Prostate gland (tissue), 2 donors: ENCODE results near the gene DERL3. TPM values are rescaled to one million over a fixed set of nuclear protein-coding genes. Genes with fewer than 3 reads are reported as not detected.

Experiments used
- DNase-seq: peaks from one replicate; pipeline ENCODE4 v3.0.0-alpha.2; 2019; ENCODE audit warnings: low spot score
- H3K27ac ChIP-seq, 2 donors: fragments of 200-600 bp; sonication (generic); 2 replicates each; pipeline ENCODE4 v1.5.1; 2017 to 2019
- H3K27me3 ChIP-seq: fragments of 200-600 bp; sonication (generic); replicated peaks from 2 replicates; pipeline ENCODE4 v1.5.1; 2019; ENCODE audit not compliant: insufficient read depth
- H3K36me3 ChIP-seq, 2 donors: fragments of 200-600 bp; sonication (generic); 1 replicate in 1 of 2; 2 replicates in 1 of 2; pipeline versions ENCODE4 v1.5.1 to v1.8.1; 2017 to 2019
- H3K4me1 ChIP-seq: fragments of 200-600 bp; sonication (generic); replicated peaks from 2 replicates; pipeline ENCODE4 v1.5.1; 2019
- H3K4me3 ChIP-seq, 2 donors: fragments of 200-600 bp; sonication (generic); 2 replicates each; pipeline ENCODE4 v1.5.1; 2017 to 2019
- H3K9me3 ChIP-seq: fragments of 200-600 bp; sonication (generic); 2 replicates; pipeline ENCODE4 v1.5.1; 2017
- CTCF ChIP-seq, 4 experiments: fragments of 200-600 bp in 2 of 4; fragments of 450-650 bp in 2 of 4; sonication (generic) in 2 of 4; IDR thresholded peaks; 1 replicate in 3 of 4; 2 replicates in 1 of 4; pipeline ENCODE4 v1.5.1; 2016 to 2019; ENCODE audit warnings: antibody characterized with exemption in 4 of 4, mild to moderate bottlenecking in 2 of 4, moderate library complexity in 2 of 4
- POLR2A ChIP-seq: fragments of 450-650 bp; IDR thresholded peaks from one replicate; pipeline ENCODE4 v1.6.1; 2016; ENCODE audit warnings: antibody characterized with exemption, mild to moderate bottlenecking
- POLR2AphosphoS5 ChIP-seq: sonication (generic); formaldehyde crosslinking; IDR thresholded peaks from one replicate; pipeline ENCODE4 v1.6.1; 2017; ENCODE audit warnings: antibody characterized with exemption
- WGBS: methylation state at CpG from one replicate; pipeline ENCODE4 v1.1.5; 2018; 5-methylcytosine and 5-hydroxymethylcytosine counted together
- intact Hi-C: fragments of 100-400 bp; cut with DNase I; formaldehyde crosslinking; loops from one replicate; pipeline ENCODE4 v1.14.2; 2022
- total RNA-seq, 2 donors: library from RNA; depleted of rRNA; stranded (reverse); fragments of >200 nt; gene quantifications; one replicate each; pipeline ENCODE4 v1.1.0, GENCODE V29; 2016

The DERL3 gene
- total RNA-seq, 2 donors from 2014 or later: 6.9 TPM; not detected in 1

GRCh38 chr22:23829845-23830372 is 8.9 kb downstream of the DERL3 start:
- no peak for DNase-seq
- no peaks in the 10 kb centered on the region for H3K27me3 ChIP-seq
- WGBS: 87% methylated on average over 7 of the region's 7 CpGs
- intact Hi-C loops: loop anchor here (10.0 kb wide), 1 partner anchor 395 kb away; no protein-coding TSS in a partner anchor
- no peaks in the 10 kb centered on the region for H3K9me3 ChIP-seq
- no peak for TF ChIP-seq POLR2A
- no peak for TF ChIP-seq CTCF (IDR thresholded peaks at IDR 0.05)
- no peak for TF ChIP-seq POLR2AphosphoS5
- no peak overlapping the region for H3K27ac ChIP-seq
- no peaks in the 10 kb centered on the region for H3K36me3 ChIP-seq
- H3K4me1 ChIP-seq: no peaks in the 10 kb centered on the region
- no peak overlapping the region for H3K4me3 ChIP-seq

GRCh38 chr22:23828800-23829680 is 9.8 kb downstream of the DERL3 start:
- Histone ChIP-seq H3K36me3 (peaks cover 0 to 2% of the 10 kb centered on the region in 2 donors), H3K4me1 (no peaks in the 10 kb centered on the region), H3K4me3 (no peak overlapping the region), H3K27me3 (no peaks in the 10 kb centered on the region), H3K9me3 (no peaks in the 10 kb centered on the region), H3K27ac (no peak overlapping the region)
- 85% methylated on average over 10 of the region's 10 CpGs for WGBS
- intact Hi-C loops: no loop called here
- TF ChIP-seq CTCF (IDR thresholded peaks at IDR 0.05) (no peak), POLR2A (no peak), POLR2AphosphoS5 (no peak)
- DNase-seq: no peak

GRCh38 chr22:23827351-23827995 is 11.3 kb downstream of the DERL3 start:
- 85% methylated on average over 11 of the region's 11 CpGs for WGBS
- no peaks in the 10 kb centered on the region for H3K9me3 ChIP-seq
- intact Hi-C loops: no loop called here
- no peaks in the 10 kb centered on the region for H3K4me1 ChIP-seq
- no peak for DNase-seq
- H3K4me3 ChIP-seq: no peak overlapping the region
- no peaks in the 10 kb centered on the region for H3K27me3 ChIP-seq
- TF ChIP-seq POLR2AphosphoS5: no peak
- no peak for TF ChIP-seq CTCF (IDR thresholded peaks at IDR 0.05)
- no peak for TF ChIP-seq POLR2A
- H3K36me3 ChIP-seq: peaks cover 0 to 4% of the 10 kb centered on the region in 2 donors
- no peak overlapping the region for H3K27ac ChIP-seq

DNA sequence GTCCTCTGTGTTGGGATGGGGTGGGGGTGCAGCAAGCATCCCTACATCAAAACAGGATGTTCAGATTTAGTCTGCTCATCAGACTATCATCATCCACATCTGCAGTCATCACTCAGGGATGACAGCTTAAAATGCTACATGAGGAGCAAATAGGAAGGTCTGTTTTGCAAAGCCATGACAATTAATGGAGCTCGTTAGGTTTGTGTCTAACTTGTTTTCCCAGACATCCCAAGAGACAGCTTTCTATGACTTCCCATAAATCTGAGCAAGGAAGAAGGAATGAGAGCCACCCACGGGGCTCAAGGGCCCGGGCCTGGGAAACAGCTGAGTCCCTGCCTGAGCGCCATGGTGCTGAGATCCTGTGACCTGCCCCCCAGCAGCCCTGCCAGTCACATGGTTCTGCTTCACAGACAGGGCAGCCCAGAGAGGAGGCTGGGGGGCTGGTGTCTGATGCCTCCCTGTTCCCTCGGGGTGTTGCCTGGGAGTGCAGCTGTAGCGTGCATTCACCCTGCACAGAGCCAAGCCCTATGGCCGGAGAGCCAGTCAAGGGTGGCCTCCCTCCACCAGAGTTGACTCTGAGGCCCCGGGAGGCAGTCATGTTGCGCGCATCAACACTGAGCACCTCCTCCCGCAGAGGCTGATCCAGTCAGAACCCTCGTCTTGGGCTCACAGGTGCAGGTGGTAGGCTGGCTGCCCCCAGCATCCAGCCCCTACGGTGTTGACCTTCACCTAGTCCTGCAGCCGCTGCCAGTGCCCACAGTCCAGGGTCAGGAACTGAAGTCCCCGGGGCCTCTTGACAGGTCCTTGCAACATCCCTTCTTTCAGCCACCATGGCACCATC is 12.1 kb downstream of the DERL3 start:
- 88% methylated on average over 15 of the region's 15 CpGs for WGBS
- intact Hi-C loops: no loop called here
- peaks cover 0 to 6% of the 10 kb centered on the region in 2 donors for H3K36me3 ChIP-seq
- no peaks in the 10 kb centered on the region for H3K9me3 ChIP-seq
- no peak overlapping the region for H3K27ac ChIP-seq
- H3K4me3 ChIP-seq: no peak overlapping the region
- DNase-seq: no peak
- H3K27me3 ChIP-seq: no peaks in the 10 kb centered on the region
- TF ChIP-seq POLR2AphosphoS5 (no peak), CTCF (IDR thresholded peaks at IDR 0.05) (no peak), POLR2A (no peak)
- no peaks in the 10 kb centered on the region for H3K4me1 ChIP-seq
